HG03432 (cell line): ENCODE results near the gene TRPM8.
"Not testable (repeated sequence)": the region's sequence is repeated elsewhere in the genome, so short reads cannot be mapped to it uniquely, and the experiment has no call there.

Experiments used
- ATAC-seq: cut with Tn5 transposase; IDR thresholded peaks from one replicate; pipeline ENCODE4 v1.9.1; 2021; ENCODE audit warnings: mild to moderate bottlenecking, moderate library complexity; ENCODE audit not compliant: unreplicated experiment

Gene TRPM8

DNA sequence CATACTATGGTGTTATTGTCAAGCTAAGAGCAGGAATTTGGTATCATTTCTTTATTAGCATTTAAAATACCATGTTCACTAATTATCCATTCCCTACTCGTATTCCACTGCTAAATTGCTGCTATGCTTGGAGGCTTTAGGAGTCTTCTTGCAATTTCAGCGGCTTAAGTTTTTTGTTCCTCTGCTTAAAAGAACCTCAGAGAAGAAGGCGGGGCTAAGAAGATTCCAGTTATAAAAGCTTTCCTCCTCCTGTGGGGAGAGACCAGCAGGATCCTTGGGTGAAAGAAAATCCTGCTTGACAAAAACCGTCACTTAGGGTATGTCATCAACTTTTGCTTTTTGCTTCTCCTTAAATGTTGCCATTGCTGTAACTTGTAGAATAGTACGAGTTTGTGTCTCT, at the start of gene TRPM8:
Gene TRPM8 (plus strand): TSS at position 258 of the 400 bp plus-strand sequence. CDS start 9,165 bp downstream, outside the sequence.
- no peak for ATAC-seq

DNA sequence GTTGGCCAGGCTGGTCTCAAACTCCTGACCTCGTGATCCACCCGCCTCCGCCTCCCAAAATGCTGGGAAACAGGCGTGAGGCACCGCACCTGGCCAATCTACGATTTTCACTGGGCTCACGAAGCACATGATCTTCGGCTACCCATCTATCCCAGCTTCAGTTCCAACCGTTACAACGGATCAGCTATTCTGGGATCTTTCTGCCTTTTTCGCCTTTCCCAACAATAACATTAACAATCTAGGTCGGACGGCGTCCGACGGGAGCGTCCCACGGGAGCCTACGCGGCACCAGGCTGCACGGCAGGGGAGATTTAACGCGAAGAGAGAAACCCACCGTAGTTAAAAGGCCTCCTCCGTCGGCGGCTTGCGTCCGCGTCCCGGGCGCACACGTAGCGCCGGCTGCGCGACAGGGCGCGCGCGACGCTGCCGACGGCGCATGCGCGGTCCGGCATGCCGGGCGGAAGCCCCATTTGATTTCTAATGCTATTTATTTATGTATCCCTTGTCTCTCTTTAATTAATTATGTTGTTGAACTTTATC, 49.1 kb upstream of the TRPM8 start, which contains the start of gene MSL3B:
Gene MSL3B (minus strand): TSS at position 394 of the 540 bp plus-strand sequence.
- peak; percentile 85 for ATAC-seq

DNA sequence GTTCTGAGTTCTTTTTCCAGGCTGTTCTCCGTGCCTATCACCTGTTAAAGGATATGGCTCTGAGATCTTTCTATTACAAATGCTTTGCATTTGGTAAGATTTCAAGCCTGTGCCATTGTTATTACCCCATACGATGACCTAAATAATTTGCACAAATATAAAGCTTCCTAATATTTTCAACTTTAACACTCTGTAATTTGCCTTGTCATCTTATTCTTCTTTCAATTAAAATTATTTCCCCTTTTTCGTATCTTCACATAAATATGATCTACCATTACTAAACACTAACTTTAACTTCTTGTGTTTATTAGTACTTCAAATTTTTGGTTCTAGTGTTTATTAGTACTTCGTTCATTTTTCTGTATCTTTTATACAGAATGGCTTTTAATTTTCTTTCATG, 45.7 kb upstream of the TRPM8 start:
- no peak for ATAC-seq

DNA sequence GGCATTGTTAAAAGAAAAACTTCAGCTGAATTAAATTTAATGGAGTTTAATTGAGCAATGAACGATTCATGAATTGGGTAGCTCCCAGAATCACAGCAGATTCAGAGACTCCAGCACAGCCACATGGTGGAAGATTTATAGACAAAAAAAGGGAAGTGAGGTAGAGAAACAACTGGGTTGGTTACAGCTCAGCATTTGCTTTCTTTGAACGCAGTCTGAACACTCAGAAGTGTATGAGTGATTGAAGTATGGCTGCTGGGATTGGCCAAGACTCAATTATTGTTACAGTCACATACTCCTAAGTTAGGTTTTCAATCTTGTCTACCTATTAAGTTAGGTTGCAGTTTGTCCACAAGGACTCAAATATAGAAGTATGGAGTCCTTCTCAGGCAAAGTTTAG, 45.0 kb upstream of the TRPM8 start:
- not testable (repeated sequence) for ATAC-seq

DNA sequence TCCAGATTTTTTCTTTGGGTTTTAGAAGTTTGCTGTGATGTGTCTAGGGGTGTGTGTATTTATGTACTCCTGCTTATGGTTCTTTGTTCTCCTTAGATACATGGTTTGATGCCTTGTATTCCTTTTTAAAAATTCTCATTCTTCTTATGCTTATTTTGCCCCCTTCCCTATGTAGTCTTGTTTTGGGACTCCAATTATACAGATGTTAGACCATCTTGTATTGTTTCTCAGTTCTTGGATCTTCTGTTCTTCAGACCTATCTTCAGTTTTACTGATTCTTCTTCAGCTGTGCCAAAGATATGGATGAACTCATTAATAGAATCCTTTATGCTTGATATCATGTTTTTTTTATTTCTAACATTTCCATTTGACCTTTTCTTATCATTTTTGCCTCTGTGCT, 34.8 kb upstream of the TRPM8 start:
- ATAC-seq, result no peak

DNA sequence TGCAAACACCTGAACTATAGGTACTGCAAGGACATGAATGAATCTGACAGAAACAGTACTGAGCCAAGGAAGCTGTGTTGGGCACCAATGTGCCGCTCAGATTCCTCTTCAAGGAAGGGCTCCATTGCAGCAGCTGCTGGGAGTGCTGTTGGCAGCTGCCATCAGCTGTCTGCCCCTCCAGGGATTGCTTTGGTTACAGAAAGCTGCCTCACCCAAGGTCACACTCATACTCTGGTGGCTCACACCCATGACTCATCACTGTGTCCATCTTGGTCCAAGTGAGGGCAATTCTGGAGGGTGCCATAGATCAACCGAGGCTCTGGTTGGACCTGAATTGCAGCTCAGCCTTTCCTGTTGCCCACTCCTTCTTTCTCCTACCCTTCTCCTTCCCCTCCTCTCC, 24.4 kb upstream of the TRPM8 start:
- no peak for ATAC-seq

DNA sequence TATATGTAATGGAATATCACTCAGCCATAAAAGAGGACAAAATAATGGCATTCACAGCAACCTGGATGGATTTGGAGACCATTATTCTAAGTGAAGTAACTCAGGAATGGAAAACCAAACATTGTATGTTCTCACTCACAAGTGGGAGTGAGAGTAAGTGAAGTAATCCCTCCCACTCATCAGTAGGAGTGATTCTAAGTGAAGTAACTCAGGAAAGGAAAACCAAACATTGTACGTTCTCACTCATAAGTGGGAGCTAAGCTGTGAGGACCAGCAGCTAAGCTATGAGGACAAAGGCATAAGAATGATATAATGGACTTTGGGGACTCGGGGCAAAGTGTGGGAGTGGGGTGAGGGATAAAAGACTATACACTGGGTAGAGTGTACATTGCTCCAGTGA, 20.9 kb upstream of the TRPM8 start:
- ATAC-seq, result not testable (repeated sequence)

DNA sequence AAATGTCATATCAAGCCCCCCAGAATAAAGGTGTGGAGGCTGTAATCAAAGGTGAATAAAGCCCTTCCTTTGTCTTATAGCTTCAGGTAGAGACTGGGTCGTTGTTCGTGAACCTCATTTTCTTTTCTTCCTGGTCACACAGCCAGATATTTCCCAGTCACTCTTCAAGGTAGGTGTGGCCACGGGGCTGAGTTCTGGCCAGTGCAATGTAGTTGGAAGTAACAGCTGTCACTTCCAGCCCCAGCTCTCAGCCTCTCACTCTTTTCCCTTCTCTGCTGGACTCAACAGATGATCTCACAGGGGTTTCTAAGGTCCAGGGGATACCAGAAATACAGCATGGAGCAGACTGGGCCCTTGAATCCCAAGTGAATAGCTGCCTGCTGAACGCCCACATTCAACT, 15.8 kb upstream of the TRPM8 start:
- no peak for ATAC-seq

DNA sequence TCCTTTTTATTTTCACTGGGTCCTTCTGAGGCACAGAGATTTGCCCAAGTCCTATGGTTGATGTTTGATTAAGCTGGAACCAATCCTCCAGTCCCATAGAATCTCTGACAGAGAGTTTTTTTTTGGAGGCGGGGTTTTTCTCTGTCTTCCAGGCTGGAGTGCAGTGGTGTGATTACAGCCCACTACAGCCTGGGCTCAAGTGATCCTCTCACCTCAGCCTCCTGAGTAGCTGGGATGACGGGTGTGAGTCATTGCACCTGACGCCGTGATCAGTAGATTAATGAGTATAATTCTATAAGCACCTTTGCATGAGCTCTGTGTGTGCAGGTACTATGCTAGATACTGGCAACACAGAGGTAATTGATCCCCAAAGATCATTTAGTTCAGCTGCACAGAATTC, 15.3 kb upstream of the TRPM8 start:
- ATAC-seq, result no peak

DNA sequence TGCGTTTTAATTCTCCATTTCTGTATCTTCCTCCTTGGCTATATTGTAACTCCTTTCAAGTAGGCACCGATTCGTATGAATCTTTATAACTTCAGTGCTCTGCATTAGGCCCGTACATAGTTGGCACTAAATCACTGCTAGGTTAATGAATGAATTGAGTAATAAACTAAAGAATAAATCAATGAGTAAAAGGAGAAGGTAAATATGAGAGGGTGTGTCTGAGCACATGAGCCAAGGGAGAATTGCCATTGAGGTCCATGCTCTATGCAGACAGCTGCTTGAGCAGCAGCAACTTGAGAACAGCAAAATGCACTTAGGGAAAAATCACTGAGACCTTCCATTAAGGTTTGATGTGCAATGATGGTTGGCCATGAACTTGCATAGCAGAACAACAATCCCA, 11.2 kb upstream of the TRPM8 start:
- ATAC-seq, result no peak

DNA sequence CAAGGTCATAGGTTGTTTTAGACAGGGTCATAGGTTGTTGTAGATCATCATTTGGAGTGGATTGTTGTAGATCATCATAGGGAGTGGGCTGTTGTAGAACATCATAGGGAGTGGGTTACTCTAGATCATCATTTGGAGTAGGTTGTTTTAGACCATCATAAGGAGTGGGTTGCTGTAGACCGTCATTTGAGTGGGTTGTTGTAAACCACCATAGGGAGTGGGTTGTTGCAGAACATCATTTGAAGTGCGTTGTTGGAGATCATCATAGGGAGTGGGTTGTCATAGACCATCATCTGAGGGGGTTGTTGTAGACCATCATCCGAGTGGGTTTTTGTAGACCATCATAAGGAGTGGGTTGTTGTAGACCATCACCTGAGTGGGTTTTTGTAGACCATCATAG, 9.5 kb upstream of the TRPM8 start:
- ATAC-seq, result no peak

DNA sequence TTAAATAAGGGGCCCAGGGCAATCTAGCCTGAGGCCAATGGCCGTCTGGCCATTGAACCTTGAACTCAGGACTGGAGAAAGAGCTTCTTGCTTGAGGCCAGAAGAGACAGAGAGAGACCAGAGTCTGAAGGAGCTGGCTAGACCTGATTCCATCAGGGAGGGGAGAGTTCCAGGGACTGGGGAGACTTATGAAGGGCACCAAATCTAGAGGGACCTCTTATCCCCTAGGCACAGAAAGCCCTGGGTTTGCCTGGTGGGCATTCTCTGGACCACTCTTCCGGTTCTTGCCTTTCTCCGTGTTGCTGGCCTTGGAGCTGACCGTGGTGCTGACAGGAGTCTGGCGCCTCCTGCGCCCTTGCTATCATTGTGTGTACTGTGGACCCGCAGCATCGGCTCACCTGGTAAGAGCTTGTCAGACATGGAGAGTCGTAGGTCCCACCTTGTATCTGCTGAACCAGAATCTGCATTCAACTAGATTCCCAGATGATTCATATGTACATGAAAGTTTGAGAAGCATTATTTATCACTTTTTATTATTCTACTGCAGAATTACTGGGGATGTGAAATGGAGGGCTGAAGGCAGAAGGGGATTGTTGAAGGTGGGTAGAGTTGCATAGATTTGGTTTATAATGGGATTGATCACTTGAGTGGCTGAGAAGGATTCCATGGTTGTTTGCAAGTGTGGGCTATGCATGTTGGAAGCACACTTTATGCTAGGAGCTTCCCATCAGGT, 4.3 kb upstream of the TRPM8 start:
- no peak for ATAC-seq

DNA sequence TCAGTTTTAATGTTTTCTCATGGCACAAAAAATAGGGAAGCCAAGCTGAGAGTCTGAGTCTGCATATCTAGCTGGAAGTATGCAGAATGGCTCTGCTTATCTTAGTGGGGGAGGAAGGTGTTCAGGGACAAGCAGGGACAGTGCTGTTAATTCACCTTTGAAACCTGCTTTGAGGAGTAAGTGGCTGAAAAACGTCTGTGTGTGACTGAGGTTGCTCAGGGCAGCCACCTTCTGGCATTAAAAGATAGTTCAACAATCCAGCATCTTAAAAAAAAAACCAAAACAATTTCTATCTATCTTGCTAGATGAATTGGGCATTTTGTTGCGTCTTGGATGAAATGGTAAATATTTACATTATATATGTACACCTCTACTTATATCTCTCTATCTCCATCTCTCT, 2.0 kb upstream of the TRPM8 start:
- no peak for ATAC-seq

DNA sequence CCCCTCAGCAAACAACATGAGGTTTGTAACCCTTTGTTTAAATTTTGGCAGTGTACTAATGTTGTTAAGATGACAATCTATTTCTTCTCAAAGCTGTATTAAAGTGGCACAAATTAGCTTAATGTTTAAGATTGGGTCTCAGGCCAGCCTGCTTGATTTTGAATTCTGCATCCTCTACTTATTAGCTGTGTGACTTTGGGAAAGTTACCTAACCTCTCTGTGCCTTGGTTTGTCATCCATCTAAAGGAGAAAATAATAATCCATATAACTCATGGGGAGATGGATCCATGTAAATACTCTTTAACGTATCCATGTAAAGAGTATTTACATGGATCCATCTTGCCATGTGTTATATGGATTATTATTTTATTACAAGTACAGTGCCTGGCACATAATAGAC, 2.1 kb downstream of the TRPM8 start:
- ATAC-seq, result no peak

DNA sequence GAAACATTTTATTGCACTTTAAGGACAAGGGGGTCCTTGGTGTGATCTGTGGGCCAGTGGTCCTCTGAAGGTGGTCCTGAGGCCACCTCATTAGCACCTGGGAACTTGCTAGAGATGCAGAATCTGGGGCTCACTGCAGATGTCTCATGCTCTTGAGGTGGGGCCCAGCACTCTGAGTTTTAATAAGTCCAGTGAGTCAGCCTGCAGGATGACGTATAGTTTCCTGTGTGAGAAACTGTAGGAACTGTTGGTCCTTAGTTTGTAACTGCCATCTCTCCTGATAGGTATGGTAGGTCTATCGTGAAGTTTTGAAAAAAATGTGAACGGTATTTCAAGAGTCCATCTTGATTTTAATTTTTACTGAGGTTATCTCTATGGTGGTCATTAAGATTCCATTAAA, 2.8 kb downstream of the TRPM8 start:
- ATAC-seq, result no peak

DNA sequence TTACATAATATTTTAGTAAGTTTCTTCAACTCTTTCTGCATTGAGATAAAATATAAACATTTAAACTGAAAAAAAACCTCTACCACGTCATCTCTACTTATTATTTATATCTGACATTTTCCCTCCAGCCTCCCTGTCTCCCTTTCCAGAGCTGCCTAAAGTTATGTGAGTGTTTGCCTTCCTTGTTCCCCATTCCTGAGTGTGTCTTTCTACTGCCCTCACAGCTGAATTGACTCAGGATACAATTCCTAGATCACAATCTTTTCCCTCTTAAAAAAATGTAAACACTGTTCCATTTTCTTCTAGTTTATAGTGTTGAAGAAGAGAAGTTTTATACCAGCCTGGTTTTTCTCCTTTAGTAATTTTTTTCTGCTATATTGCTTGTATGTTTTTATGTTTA, 5.3 kb downstream of the TRPM8 start:
- no peak for ATAC-seq

DNA sequence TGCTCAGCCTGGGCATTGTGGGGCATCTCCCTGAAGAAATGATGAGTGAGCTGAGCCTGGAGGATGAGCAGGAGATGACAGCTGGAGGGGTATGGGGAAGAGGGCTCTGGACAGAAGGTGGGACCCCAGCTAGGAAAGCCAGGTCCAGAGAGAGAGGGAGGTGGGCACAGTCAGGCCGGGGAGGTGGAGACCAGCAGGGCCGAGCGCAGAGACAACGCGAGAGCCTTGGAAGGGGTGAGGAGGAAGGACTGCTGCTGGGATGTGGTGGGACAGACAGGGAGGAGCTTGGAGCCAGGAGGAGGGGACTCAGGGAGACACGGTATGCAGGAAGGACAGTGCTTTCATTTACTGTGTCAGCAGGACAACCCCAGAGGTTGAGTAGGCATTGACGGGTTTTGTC, 8.2 kb downstream of the TRPM8 start:
- ATAC-seq, result no peak

DNA sequence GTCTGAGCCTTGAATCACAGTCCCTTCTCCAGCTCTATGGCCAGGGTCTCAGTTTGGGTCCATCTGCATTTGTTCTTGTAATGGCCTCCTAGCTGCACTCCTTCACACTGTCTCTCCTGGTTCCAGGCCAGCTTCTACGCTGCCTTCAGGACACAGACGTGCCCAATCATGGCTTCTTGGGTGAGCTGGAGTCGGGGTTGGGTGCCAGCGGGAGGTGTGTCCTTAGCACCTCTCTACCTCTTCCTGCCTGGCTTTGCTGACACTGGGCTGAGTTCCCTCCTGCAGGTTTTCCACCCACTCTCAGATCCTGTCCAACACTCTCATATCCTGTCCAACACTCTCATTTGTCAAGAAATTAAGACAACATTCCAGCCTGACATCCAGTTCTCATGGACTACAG, 9.6 kb downstream of the TRPM8 start:
- ATAC-seq, result no peak

DNA sequence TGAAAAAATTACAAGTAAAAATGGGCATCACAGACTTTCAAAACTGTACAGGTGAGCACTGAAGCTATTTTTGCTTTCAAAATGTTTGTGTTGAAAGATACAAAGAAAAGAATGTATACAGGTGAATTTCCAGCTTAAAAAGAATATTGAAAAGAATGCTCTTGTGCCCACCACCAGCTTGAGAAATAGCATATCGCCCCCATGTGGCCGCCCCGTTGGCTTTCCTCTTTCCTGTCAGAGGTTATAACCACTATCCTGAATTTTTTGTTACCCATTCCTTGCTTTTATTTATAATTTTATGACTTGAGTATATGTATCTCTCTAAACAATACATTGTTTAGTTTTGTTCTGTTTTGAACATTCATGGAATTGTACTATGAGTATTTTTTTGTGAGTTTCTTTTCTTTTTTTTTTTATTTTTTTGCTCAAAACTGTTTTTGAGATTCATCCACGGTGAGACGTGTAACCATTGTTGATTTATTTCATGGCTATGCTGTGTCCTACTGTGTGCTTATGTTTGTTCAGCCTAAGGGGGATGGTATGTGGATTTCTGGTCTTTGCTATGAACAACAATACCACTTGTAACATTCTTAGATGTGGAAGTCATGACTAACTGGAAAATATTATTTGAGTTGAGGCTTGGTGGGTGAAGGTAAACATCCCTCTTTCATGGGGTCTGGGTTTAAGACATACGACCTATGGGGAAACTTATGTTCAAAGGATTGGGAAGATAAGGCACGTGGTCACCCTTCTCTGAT, 11.6 kb downstream of the TRPM8 start:
- no peak for ATAC-seq

DNA sequence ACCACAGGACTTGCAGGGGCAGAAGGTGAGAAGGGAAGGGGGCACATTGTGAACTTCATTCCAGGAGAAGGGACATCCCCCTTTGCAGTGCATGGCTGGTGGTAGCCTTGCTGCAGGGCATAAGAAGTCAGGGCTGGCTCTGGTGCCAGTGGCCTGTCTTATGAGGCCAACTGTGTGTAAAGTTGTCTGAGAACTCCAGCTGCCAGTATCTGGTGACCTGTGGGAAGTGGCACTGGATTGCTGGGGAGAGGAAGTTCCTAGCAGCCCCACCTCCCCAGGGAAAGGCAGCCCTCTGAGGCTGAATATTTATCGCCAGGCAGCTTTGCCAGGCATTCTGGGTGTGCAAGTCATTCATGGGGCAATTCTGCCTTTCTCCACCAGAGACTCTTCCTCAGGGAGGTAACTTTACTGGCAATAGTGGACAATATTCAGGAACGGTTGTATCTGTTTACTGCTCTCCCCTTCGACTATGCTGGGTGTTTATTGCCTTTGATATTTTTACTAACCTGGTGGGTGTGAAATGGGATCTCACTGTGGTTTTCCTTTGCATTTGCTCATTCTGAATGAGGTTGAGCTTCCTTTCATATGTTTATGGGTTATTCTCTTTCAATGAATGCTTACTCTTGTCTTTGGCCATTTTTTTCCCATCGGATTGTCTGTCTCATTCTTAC, 12.3 kb downstream of the TRPM8 start:
- no peak for ATAC-seq

DNA sequence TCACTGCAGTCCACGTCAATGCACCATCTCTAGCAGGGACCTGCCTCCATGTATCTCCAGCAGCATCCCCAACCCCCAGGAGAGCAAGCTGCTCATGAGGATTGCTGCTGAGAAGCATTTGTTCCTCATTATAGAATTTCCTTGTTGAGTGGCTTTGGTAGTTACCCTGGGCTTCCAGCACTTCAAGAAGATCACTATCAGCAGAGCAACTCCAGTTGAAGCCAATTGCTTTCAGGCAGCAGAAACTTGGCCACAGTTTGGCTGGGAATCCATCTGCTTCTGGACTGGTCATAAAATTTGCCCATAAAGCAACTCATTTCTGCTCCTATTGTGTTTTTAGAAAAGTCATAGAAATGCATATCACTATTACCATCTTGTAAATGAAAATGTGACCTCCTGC, 17.4 kb downstream of the TRPM8 start:
- ATAC-seq, result no peak

DNA sequence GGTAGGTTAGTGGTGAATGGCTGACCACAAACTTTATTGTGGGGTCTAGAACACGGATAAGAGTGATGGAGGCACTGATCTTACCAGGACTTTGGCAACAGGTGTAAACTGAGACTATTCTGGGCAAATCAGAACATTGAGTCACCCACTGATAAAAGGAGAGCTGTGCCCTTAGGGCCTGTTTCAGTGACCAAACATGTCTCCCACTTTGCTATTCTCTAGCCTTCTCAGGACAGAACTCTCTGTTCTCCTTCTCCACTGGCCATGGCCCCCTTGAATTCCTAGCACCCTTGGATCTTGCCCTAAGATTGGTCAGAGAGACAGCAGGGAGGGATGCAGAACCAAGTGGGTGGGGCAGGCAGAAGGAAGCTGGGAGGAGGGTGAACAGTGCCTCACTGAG, 18.3 kb downstream of the TRPM8 start:
- no peak for ATAC-seq
